ENCODE data around the gene TTC7B. TPM values are rescaled to one million over a fixed set of nuclear protein-coding genes. Genes with fewer than 3 reads are reported as not detected.

TTC7B gene
- total RNA-seq, 1 donor from 2014 or later = 55.5 TPM

- no peak for DNase-seq
- no peaks in the 10 kb centered on the region for H3K27me3 ChIP-seq (ENCODE audit: low read depth)
- peaks cover 28% of the 10 kb centered on the region for H3K4me1 ChIP-seq
- peaks cover 22% of the 10 kb centered on the region for H3K36me3 ChIP-seq
- TF ChIP-seq, protein P1, sequence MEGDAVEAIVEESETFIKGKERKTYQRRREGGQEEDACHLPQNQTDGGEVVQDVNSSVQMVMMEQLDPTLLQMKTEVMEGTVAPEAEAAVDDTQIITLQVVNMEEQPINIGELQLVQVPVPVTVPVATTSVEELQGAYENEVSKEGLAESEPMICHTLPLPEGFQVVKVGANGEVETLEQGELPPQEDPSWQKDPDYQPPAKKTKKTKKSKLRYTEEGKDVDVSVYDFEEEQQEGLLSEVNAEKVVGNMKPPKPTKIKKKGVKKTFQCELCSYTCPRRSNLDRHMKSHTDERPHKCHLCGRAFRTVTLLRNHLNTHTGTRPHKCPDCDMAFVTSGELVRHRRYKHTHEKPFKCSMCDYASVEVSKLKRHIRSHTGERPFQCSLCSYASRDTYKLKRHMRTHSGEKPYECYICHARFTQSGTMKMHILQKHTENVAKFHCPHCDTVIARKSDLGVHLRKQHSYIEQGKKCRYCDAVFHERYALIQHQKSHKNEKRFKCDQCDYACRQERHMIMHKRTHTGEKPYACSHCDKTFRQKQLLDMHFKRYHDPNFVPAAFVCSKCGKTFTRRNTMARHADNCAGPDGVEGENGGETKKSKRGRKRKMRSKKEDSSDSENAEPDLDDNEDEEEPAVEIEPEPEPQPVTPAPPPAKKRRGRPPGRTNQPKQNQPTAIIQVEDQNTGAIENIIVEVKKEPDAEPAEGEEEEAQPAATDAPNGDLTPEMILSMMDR (IDR thresholded peaks at IDR 0.05; ENCODE audit: borderline replicate concordance) = no peak
- H3K4me3 ChIP-seq = no peak overlapping the region
- H3K9me3 ChIP-seq (replicated peaks) = no peaks in the 10 kb centered on the region
- H3K27ac ChIP-seq (replicated peaks) = no peak overlapping the region
- intact Hi-C loops (cut with micrococcal nuclease) = no loop called here
Observed at GRCh38 chr14:90541076-90541634, 275.1 kb downstream of the TTC7B start.

GRCh38 chr14:90540437-90540836, 275.8 kb downstream of the TTC7B start:
- Histone ChIP-seq H3K9me3 (replicated peaks) (no peaks in the 10 kb centered on the region), H3K36me3 (peaks cover 22% of the 10 kb centered on the region)

GRCh38 chr14:90539996-90540395, 276.2 kb downstream of the TTC7B start:
- intact Hi-C loops (cut with micrococcal nuclease) = loop anchor here (10.0 kb wide), 1 partner anchor 135 kb away; no protein-coding TSS in a partner anchor
- H3K36me3 ChIP-seq = peaks cover 22% of the 10 kb centered on the region
- no peak overlapping the region for H3K4me3 ChIP-seq
- peaks cover 28% of the 10 kb centered on the region for H3K4me1 ChIP-seq
- H3K9me3 ChIP-seq (replicated peaks) = no peaks in the 10 kb centered on the region
- no peak overlapping the region for H3K27ac ChIP-seq (replicated peaks)
- TF ChIP-seq, protein P1 (IDR thresholded peaks at IDR 0.05; ENCODE audit: borderline replicate concordance) = no peak
- no peak for DNase-seq
- H3K27me3 ChIP-seq (ENCODE audit: low read depth) = no peaks in the 10 kb centered on the region

More at GRCh38 chr14:90540437-90540836, 275.8 kb downstream of the TTC7B start:
- intact Hi-C loops (cut with micrococcal nuclease) = no loop called here
- no peaks in the 10 kb centered on the region for H3K27me3 ChIP-seq (ENCODE audit: low read depth)
- TF ChIP-seq, protein P1 (IDR thresholded peaks at IDR 0.05; ENCODE audit: borderline replicate concordance) = no peak
- H3K27ac ChIP-seq (replicated peaks) = no peak overlapping the region
- DNase-seq = no peak
- H3K4me3 ChIP-seq = no peak overlapping the region
- H3K4me1 ChIP-seq = peaks cover 28% of the 10 kb centered on the region

DNA sequence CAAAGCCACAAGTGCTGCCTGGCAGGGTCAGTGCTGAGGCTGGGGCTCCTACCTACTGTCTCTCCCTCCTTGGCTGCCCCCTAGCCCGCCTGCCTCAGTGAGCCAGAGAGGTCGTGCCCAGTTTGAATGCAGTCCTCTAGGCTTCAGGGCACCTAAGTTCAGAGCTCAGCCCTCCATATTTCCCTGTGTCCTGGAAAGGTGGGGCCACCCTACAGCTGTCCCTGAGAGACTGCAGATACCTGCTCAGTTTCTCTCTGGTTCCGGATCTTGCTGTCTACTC, 276.8 kb downstream of the TTC7B start:
- DNase-seq = no peak
- H3K9me3 ChIP-seq (replicated peaks) = no peaks in the 10 kb centered on the region
- TF ChIP-seq, protein P1 (IDR thresholded peaks at IDR 0.05; ENCODE audit: borderline replicate concordance) = no peak
- intact Hi-C loops (cut with micrococcal nuclease) = loop anchor here (10.0 kb wide), 1 partner anchor 135 kb away; no protein-coding TSS in a partner anchor
- H3K27me3 ChIP-seq (ENCODE audit: low read depth) = no peaks in the 10 kb centered on the region
- no peak overlapping the region for H3K4me3 ChIP-seq
- no peak overlapping the region for H3K27ac ChIP-seq (replicated peaks)
- H3K36me3 ChIP-seq = peaks cover 22% of the 10 kb centered on the region
- peaks cover 28% of the 10 kb centered on the region for H3K4me1 ChIP-seq

DNA sequence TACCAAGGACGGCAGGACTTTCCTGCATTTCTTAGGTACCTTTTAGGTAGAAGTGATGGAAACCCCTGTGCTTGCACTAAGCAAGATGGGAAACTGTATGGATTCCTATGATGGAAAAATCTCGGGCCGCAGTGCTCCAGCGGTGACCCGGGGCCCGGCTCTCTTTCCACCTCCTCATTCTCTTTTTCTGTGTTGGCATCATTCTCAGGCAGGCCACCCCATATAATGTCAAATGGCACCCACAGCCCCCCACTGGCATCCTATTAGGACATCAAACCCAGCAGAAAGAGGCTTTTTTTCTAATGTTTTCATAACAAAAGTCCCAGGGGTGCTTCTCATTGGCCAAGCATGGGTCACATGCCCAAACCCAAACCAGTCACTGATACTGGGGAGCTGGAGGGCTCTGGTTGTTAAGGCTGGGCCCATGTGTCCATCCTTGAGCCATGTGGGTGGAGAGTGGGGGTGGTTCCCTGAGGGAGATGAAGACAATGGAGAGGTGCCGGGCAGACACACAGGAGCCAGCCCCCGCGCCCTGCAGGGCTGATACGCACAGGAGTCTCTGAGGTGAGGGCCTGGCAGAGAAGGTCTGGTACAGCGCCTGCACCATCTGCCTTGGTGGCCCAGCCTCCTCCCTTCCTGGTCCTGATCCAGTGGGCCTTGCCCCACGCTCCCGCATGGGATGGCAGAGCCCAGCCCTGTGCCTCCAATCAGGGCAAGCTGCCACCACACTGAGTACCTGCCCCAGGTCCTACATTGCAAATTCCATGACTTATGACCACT, 277.3 kb downstream of the TTC7B start:
- peaks cover 33% of the 10 kb centered on the region for H3K4me1 ChIP-seq
- no peaks in the 10 kb centered on the region for H3K27me3 ChIP-seq (ENCODE audit: low read depth)
- H3K36me3 ChIP-seq = peaks cover 22% of the 10 kb centered on the region
- H3K9me3 ChIP-seq (replicated peaks) = no peaks in the 10 kb centered on the region
- TF ChIP-seq, protein P1 (IDR thresholded peaks at IDR 0.05; ENCODE audit: borderline replicate concordance) = no peak
- intact Hi-C loops (cut with micrococcal nuclease) = loop anchor here (10.0 kb wide), 1 partner anchor 134 kb away; no protein-coding TSS in a partner anchor
- H3K4me3 ChIP-seq = no peak overlapping the region
- DNase-seq = no peak
- no peak overlapping the region for H3K27ac ChIP-seq (replicated peaks)

All from left ventricle myocardium inferior (tissue), 1 donor.